GM12878 (cell line): ENCODE results near the gene BIRC3. TPM values are rescaled to one million over a fixed set of nuclear protein-coding genes. Genes with fewer than 3 reads are reported as not detected.
A peak's percentile ranks its signal among the peaks of the same experiment; 100 is the strongest.
"Not testable (repeated sequence)": the region's sequence is repeated elsewhere in the genome, so short reads cannot be mapped to it uniquely, and the experiment has no call there.

Experiments used
- ATAC-seq: fragments of 200-7000 bp; cut with Tn5 transposase; 3 replicates; pipeline ENCODE4 v1.9.1; 2020; ENCODE audit warnings: mild to moderate bottlenecking, moderate library complexity
- BruUV-seq: library from RNA; stranded (reverse); fragments of 400-500 nt; replicated peaks from 2 replicates; lab custom pipeline; 2021; lab: Mats Ljungman, UMichigan
- CTCF ChIA-PET: fragments of 300-600 bp; sonication (Branson Sonifier 250); formaldehyde crosslinking; extraction: SDS; loops from one replicate; lab custom pipeline; 2021; ENCODE audit warnings: inconsistent platforms; lab: Yijun Ruan, JAX
- POLR2A ChIA-PET: fragments of 350-600 bp; formaldehyde crosslinking; extraction: SDS; loops from one replicate; lab custom pipeline; 2021; ENCODE audit warnings: inconsistent platforms; lab: Charles Lee
- RAD21 ChIA-PET: fragments of 300-600 bp; sonication (Branson Sonifier 250); formaldehyde crosslinking; loops from one replicate; lab custom pipeline; 2023; ENCODE audit warnings: antibody characterized with exemption; ENCODE audit not compliant: unreplicated experiment; lab: Charles Lee
- SMC1A ChIA-PET: fragments of 300-600 bp; sonication (Branson Sonifier 250); formaldehyde crosslinking; loops from one replicate; lab custom pipeline; 2023; ENCODE audit not compliant: unreplicated experiment, uncharacterized antibody; lab: Charles Lee
- DNase-seq: peaks from one replicate; pipeline ENCODE4 v3.0.0-alpha.2; 2011; ENCODE audit warnings: low read depth, low spot score
- FAIRE-seq: peaks from 3 replicates; lab custom pipeline; 2011; peaks lifted over from hg19 to GRCh38; lab: Jason Lieb, UNC
- H2AFZ ChIP-seq: 2 replicates; pipeline ENCODE4 v1.6.0; 2011; ENCODE audit warnings: low read depth, low read length, control low read depth; ENCODE audit not compliant: control insufficient read depth
- H3K27ac ChIP-seq: 2 replicates; pipeline ENCODE4 v1.5.1; 2011; ENCODE audit warnings: control low read depth; ENCODE audit not compliant: control insufficient read depth, insufficient read depth
- H3K27me3 ChIP-seq, 2 experiments: replicated peaks in 1 of 2; 2 replicates each; pipeline versions ENCODE4 v1.6.0 to v1.6.1; 2011; ENCODE audit warnings: low read length in 1 of 2; ENCODE audit not compliant: control insufficient read depth in 2 of 2, insufficient read depth in 2 of 2
- H3K36me3 ChIP-seq, 2 experiments: 2 replicates each; pipeline ENCODE4 v1.5.1; 2011; ENCODE audit warnings: low read length in 1 of 2; ENCODE audit not compliant: control insufficient read depth in 2 of 2, insufficient read depth in 2 of 2
- H3K4me1 ChIP-seq: 2 replicates; pipeline ENCODE4 v1.6.1; 2011; ENCODE audit warnings: mild to moderate bottlenecking, low read length, moderate library complexity, mixed read lengths; ENCODE audit not compliant: control insufficient read depth, insufficient read depth
- H3K4me2 ChIP-seq: 2 replicates; pipeline ENCODE4 v1.6.0; 2011; ENCODE audit warnings: control low read depth; ENCODE audit not compliant: control insufficient read depth, insufficient read depth
- H3K4me3 ChIP-seq: fragments of 200-600 bp; sonication (generic); 2 replicates; pipeline ENCODE4 v1.5.1; 2016
- H3K79me2 ChIP-seq: 2 replicates; pipeline ENCODE4 v1.6.0; 2011; ENCODE audit warnings: low read length; ENCODE audit not compliant: control insufficient read depth, insufficient read depth
- H3K9ac ChIP-seq: 2 replicates; pipeline ENCODE4 v1.8.0; 2011; ENCODE audit warnings: low read length, control low read depth, mixed read lengths; ENCODE audit not compliant: control insufficient read depth, insufficient read depth
- H3K9me3 ChIP-seq: replicated peaks from 3 replicates; pipeline ENCODE4 v1.5.1; 2011; ENCODE audit warnings: mild to moderate bottlenecking, low read length; ENCODE audit not compliant: control insufficient read depth, insufficient read depth
- H4K20me1 ChIP-seq: 2 replicates; pipeline ENCODE4 v1.6.0; 2011; ENCODE audit not compliant: control insufficient read depth, insufficient read depth
- EED ChIP-seq: sonication (generic); IDR thresholded peaks from 2 replicates; pipeline ENCODE4 v1.6.1; 2016; ENCODE audit warnings: antibody characterized with exemption, low read depth
- FOXM1 ChIP-seq: IDR thresholded peaks from 2 replicates; pipeline ENCODE4 v1.6.1; 2012; ENCODE audit warnings: low read depth, mild to moderate bottlenecking, inconsistent platforms, low read length, moderate library complexity
- LARP7 ChIP-seq: fragments of 450-650 bp; IDR thresholded peaks from 2 replicates; pipeline ENCODE4 v1.6.1; 2017; ENCODE audit warnings: mild to moderate bottlenecking
- MXI1 ChIP-seq: fragments of 150-350 bp; IDR thresholded peaks from 2 replicates; pipeline ENCODE4 v1.6.1; 2011; ENCODE audit warnings: low read depth, mild to moderate bottlenecking, inconsistent platforms, low read length, improper control_type of control experiment
- SPI1 ChIP-seq: IDR thresholded peaks from 2 replicates; pipeline ENCODE4 v1.6.1; 2011; ENCODE audit warnings: low read depth, mild to moderate bottlenecking, low read length, moderate library complexity, borderline replicate concordance; ENCODE audit not compliant: insufficient read depth
- STAT3 ChIP-seq: IDR thresholded peaks from 2 replicates; pipeline ENCODE4 v1.6.1; 2011; ENCODE audit warnings: low read depth, low read length, improper control_type of control experiment
- WGBS: methylation state at CpG from one replicate; pipeline ENCODE4 v1.1.6; 2016; ENCODE audit warnings: low lambda C conversion rate; ENCODE audit not compliant: insufficient replicate concordance, insufficient coverage; ENCODE audit errors: missing lambda C conversion rate; 5-methylcytosine and 5-hydroxymethylcytosine counted together
- in situ Hi-C: fragments of 300-500 bp; cut with MboI; formaldehyde crosslinking; loops from 9 replicates; pipeline ENCODE4 v1.14.3; 2018; ENCODE audit warnings: mixed read lengths
- intact Hi-C: fragments of 100-400 bp; cut with micrococcal nuclease; formaldehyde crosslinking; loops from one replicate; pipeline ENCODE4 v1.14.2; 2022; ENCODE audit not compliant: unreplicated experiment
- polyA plus RNA-seq, 11 experiments: library from polyadenylated mRNA; depleted of rRNA in 4 of 11; unstranded in 6 of 11; stranded (reverse) in 5 of 11; fragments of >200 nt; fragmentation: Nextera tagmentation in 4 of 11; fragmentation: Illumina TruSeq in 1 of 11; extraction: Ambion mirVana in 4 of 11; extraction: Trizol in 1 of 11; gene quantifications; 1 replicate in 1 of 11; 2 replicates in 10 of 11; pipeline versions ENCODE4 v1.2.1 to v1.2.3, GENCODE V29; 2011 to 2016; ENCODE audit warnings: inconsistent platforms in 2 of 11, missing spikeins in 2 of 11, low read depth in 1 of 11
- total RNA-seq, 4 experiments: library from RNA; depleted of rRNA in 3 of 4; stranded (reverse); fragments of >200 nt in 3 of 4; fragmentation: Illumina TruSeq in 1 of 4; extraction: Trizol in 1 of 4; gene quantifications; 2 replicates each; pipeline versions ENCODE4 v1.2.1 to v1.2.3, GENCODE V29; 2013 to 2021
- TF ChIP-seq, protein P1 (sequence below): fragments of 450-650 bp; IDR thresholded peaks from 2 replicates; pipeline ENCODE4 v1.6.1; 2017; ENCODE audit warnings: mild to moderate bottlenecking
- TF ChIP-seq, protein P2 (sequence below): fragments of 450-650 bp; IDR thresholded peaks from 2 replicates; pipeline ENCODE4 v1.6.1; 2017; ENCODE audit warnings: antibody characterized with exemption, mild to moderate bottlenecking, moderate library complexity
- TF ChIP-seq, protein P3 (sequence below): IDR thresholded peaks from 2 replicates; pipeline ENCODE4 v1.6.1; 2012; ENCODE audit warnings: mild to moderate bottlenecking, low read depth, low read length

The BIRC3 gene
- total and polyA plus RNA-seq, 10 of the 15 experiments (the other 5 are each of a cell fraction or from before 2014, with no cell fraction given), result 42.1 to 351 (median 83.7) TPM

DNA sequence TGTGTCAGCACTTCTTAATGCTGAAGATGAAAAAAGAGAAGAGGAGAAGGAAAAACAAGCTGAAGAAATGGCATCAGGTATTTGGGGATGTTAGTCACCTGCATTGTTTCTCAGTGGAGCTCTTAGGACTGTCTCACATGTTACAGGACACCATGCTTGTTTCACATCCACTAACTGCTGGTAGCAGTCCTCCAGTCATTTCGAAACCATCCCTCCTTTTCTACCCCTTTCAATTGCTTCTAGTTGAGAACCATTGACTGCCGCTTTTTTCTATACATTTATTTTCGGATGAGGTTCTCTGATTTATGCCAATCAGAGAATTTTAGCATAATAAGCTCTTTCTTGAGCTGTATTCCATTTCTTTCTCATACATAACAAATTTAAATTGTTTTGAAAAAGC lies 51.2 kb downstream of the BIRC3 start (continued):
- TF ChIP-seq, protein P1, sequence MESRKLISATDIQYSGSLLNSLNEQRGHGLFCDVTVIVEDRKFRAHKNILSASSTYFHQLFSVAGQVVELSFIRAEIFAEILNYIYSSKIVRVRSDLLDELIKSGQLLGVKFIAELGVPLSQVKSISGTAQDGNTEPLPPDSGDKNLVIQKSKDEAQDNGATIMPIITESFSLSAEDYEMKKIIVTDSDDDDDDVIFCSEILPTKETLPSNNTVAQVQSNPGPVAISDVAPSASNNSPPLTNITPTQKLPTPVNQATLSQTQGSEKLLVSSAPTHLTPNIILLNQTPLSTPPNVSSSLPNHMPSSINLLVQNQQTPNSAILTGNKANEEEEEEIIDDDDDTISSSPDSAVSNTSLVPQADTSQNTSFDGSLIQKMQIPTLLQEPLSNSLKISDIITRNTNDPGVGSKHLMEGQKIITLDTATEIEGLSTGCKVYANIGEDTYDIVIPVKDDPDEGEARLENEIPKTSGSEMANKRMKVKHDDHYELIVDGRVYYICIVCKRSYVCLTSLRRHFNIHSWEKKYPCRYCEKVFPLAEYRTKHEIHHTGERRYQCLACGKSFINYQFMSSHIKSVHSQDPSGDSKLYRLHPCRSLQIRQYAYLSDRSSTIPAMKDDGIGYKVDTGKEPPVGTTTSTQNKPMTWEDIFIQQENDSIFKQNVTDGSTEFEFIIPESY, result no peak
- TF ChIP-seq EED (peak; percentile 60; the same call in 1 of the 2 replicates), SPI1 (peak; percentile 50; the same call in 1 of the 2 replicates), LARP7 (no peak), FOXM1 (no peak), MXI1 (peak; percentile 69; the same call in 1 of the 2 replicates), STAT3 (no peak)
- TF ChIP-seq, protein P2, sequence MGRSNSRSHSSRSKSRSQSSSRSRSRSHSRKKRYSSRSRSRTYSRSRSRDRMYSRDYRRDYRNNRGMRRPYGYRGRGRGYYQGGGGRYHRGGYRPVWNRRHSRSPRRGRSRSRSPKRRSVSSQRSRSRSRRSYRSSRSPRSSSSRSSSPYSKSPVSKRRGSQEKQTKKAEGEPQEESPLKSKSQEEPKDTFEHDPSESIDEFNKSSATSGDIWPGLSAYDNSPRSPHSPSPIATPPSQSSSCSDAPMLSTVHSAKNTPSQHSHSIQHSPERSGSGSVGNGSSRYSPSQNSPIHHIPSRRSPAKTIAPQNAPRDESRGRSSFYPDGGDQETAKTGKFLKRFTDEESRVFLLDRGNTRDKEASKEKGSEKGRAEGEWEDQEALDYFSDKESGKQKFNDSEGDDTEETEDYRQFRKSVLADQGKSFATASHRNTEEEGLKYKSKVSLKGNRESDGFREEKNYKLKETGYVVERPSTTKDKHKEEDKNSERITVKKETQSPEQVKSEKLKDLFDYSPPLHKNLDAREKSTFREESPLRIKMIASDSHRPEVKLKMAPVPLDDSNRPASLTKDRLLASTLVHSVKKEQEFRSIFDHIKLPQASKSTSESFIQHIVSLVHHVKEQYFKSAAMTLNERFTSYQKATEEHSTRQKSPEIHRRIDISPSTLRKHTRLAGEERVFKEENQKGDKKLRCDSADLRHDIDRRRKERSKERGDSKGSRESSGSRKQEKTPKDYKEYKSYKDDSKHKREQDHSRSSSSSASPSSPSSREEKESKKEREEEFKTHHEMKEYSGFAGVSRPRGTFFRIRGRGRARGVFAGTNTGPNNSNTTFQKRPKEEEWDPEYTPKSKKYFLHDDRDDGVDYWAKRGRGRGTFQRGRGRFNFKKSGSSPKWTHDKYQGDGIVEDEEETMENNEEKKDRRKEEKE, result no peak
- TF ChIP-seq, protein P3, sequence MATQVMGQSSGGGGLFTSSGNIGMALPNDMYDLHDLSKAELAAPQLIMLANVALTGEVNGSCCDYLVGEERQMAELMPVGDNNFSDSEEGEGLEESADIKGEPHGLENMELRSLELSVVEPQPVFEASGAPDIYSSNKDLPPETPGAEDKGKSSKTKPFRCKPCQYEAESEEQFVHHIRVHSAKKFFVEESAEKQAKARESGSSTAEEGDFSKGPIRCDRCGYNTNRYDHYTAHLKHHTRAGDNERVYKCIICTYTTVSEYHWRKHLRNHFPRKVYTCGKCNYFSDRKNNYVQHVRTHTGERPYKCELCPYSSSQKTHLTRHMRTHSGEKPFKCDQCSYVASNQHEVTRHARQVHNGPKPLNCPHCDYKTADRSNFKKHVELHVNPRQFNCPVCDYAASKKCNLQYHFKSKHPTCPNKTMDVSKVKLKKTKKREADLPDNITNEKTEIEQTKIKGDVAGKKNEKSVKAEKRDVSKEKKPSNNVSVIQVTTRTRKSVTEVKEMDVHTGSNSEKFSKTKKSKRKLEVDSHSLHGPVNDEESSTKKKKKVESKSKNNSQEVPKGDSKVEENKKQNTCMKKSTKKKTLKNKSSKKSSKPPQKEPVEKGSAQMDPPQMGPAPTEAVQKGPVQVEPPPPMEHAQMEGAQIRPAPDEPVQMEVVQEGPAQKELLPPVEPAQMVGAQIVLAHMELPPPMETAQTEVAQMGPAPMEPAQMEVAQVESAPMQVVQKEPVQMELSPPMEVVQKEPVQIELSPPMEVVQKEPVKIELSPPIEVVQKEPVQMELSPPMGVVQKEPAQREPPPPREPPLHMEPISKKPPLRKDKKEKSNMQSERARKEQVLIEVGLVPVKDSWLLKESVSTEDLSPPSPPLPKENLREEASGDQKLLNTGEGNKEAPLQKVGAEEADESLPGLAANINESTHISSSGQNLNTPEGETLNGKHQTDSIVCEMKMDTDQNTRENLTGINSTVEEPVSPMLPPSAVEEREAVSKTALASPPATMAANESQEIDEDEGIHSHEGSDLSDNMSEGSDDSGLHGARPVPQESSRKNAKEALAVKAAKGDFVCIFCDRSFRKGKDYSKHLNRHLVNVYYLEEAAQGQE, result no peak

DNA sequence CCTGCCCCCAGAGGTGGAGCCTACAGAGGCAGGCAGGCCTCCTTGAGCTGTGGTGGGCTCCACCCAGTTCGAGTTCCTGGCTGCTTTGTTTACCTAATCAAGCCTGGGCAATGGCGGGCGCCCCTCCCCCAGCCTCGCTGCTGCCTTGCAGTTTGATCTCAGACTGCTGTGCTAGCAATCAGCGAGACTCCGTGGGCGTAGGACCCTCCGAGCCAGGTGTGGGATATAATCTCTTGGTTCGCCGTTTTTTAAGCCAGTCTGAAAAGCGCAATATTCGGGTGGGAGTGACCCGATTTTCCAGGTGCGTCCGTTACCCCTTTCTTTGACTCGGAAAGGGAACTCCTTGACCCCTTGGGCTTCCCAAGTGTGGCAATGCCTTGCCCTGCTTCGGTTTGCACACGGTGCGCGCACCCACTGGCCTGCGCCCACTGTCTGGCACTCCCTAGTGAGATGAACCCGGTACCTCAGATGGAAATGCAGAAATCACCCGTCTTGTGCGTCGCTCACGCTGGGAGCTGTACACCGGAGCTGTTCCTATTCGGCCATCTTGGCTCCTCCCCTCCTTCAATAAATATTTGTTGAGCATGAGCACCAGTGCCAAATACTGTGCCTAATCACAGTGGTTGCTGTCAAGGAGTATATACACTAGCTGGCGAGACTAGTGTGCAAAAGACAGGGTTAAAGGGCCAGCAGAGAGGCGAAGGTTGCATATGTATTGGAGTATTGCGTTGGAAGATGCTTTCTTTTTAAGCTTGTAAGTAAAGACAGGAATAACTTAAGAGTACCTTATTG lies 57.5 kb downstream of the BIRC3 start:
- in situ Hi-C loops, result loop anchor here (25.0 kb wide), 1 partner anchor 112 kb away; no protein-coding TSS in a partner anchor

More for the DNA sequence above, 57.5 kb downstream of the BIRC3 start:
- H3K79me2 ChIP-seq, H3K36me3 ChIP-seq, H3K4me2 ChIP-seq, H3K4me3 ChIP-seq, intact Hi-C loops, H3K27me3 ChIP-seq, DNase-seq, H3K4me1 ChIP-seq, H3K27ac ChIP-seq, BruUV-seq, H3K9ac ChIP-seq, H3K9me3 ChIP-seq, FAIRE-seq, H2AFZ ChIP-seq, ATAC-seq, H4K20me1 ChIP-seq: not testable (repeated sequence)
- WGBS, result 96% methylated on average over 31 of the region's 31 CpGs
- RAD21 ChIA-PET, result interaction anchor here (0.6 kb wide), 1 partner anchor 129 kb away, joined by 3 read pairs; no protein-coding TSS in a partner anchor
- CTCF ChIA-PET, result interaction anchor here (1.3 to 2.4 kb wide), 3 partner anchors 16 to 81 kb away, joined by 4 to 11 read pairs (median 6); no protein-coding TSS in a partner anchor
- POLR2A ChIA-PET, result interaction anchor here (1.1 kb wide), 2 partner anchors 8 to 25 kb away, joined by 3 read pairs; no protein-coding TSS in a partner anchor
- SMC1A ChIA-PET, result interaction anchor here (0.7 to 1.5 kb wide), 6 partner anchors 13 to 121 kb away, joined by 3 to 5 read pairs (median 3); no protein-coding TSS in a partner anchor
